Testis (tissue), 3 donors: ENCODE data around the gene SERGEF. TPM values are rescaled to one million over a fixed set of nuclear protein-coding genes. Genes with fewer than 3 reads are reported as not detected.
"Not testable (repeated sequence)": the region's sequence is repeated elsewhere in the genome, so short reads cannot be mapped to it uniquely, and the experiment has no call there.

Experiments
- DNase-seq: peaks from one replicate; pipeline ENCODE4 v3.0.0-alpha.2; 2019
- H3K27ac ChIP-seq, 2 donors: fragments of 200-600 bp; sonication (generic); one replicate each; pipeline ENCODE4 v1.5.1; 2019
- H3K27me3 ChIP-seq: fragments of 200-600 bp; sonication (generic); one replicate; pipeline ENCODE4 v1.5.1; 2019
- H3K36me3 ChIP-seq: fragments of 200-600 bp; sonication (generic); one replicate; pipeline ENCODE4 v1.5.1; 2017; ENCODE audit warnings: low read depth; ENCODE audit errors: missing control alignments
- H3K4me1 ChIP-seq: fragments of 200-600 bp; sonication (generic); one replicate; pipeline ENCODE4 v1.5.1; 2019
- H3K4me3 ChIP-seq, 2 donors: fragments of 200-600 bp; sonication (generic); one replicate each; pipeline ENCODE4 v1.5.1; 2017 to 2019
- H3K9me3 ChIP-seq: fragments of 200-600 bp; sonication (generic); one replicate; pipeline ENCODE4 v1.5.1; 2017
- CTCF ChIP-seq, 3 experiments: fragments of 450-650 bp in 2 of 3; fragments of 200-600 bp in 1 of 3; sonication (generic) in 1 of 3; IDR thresholded peaks; one replicate each; pipeline ENCODE4 v1.5.1; 2016 to 2019; ENCODE audit warnings: antibody characterized with exemption in 3 of 3, mild to moderate bottlenecking in 2 of 3, moderate library complexity in 1 of 3
- POLR2A ChIP-seq: fragments of 450-650 bp; IDR thresholded peaks from one replicate; pipeline ENCODE4 v1.6.1; 2017; ENCODE audit warnings: antibody characterized with exemption, mild to moderate bottlenecking, moderate library complexity
- WGBS, 2 donors: methylation state at CpG; one replicate each; pipeline ENCODE4 v1.1.5; 2018; 5-methylcytosine and 5-hydroxymethylcytosine counted together
- intact Hi-C: fragments of 100-400 bp; cut with DNase I; formaldehyde crosslinking; loops from one replicate; pipeline ENCODE4 v1.15.1; 2023; ENCODE audit warnings: low total_unique reads
- polyA plus RNA-seq: library from polyadenylated mRNA; stranded (reverse); fragments of 350-450 nt; fragmentation: Illumina TruSeq; extraction: RNeasy Lipid Tissue Mini Kit (QIAGEN cat#74804); gene quantifications from one replicate; pipeline ENCODE4 v1.2.3, GENCODE V29; 2014; ENCODE audit warnings: low read depth, low replicate concordance; ENCODE audit not compliant: insufficient read depth
- total RNA-seq, 2 donors: library from RNA; depleted of rRNA; stranded (reverse); fragments of >200 nt; gene quantifications; one replicate each; pipeline ENCODE4 v1.2.3, GENCODE V29; 2016

Gene SERGEF
- total and polyA plus RNA-seq, 3 donors from 2014 or later, result 12.5 to 37.5 (median 23.1) TPM

- Histone ChIP-seq H3K27me3 (no peaks in the 10 kb centered on the region), H3K9me3 (no peaks in the 10 kb centered on the region), H3K4me1 (no peaks in the 10 kb centered on the region), H3K27ac (no peak overlapping the region), H3K4me3 (no peak overlapping the region), H3K36me3 (no peaks in the 10 kb centered on the region)
- intact Hi-C loops, result no loop called here
- DNase-seq, result no peak
- TF ChIP-seq CTCF (IDR thresholded peaks at IDR 0.05) (no peak), POLR2A (no peak)
- 84 to 89% methylated on average over 4 of the region's 4 CpGs for WGBS, 2 donors
Observed at GRCh38 chr11:18005376-18006129, 7.3 kb downstream of the SERGEF start.

- TF ChIP-seq POLR2A, result no peak
- TF ChIP-seq CTCF (IDR thresholded peaks at IDR 0.05), result no peak
- intact Hi-C loops, result no loop called here
- H3K4me1 ChIP-seq, result no peaks in the 10 kb centered on the region
- H3K36me3 ChIP-seq, result no peaks in the 10 kb centered on the region
- H3K9me3 ChIP-seq, result no peaks in the 10 kb centered on the region
- H3K27me3 ChIP-seq, result no peaks in the 10 kb centered on the region
- no peak overlapping the region for H3K27ac ChIP-seq
- no peak for DNase-seq
- no peak overlapping the region for H3K4me3 ChIP-seq
- 82 to 92% methylated on average over 2 of the region's 2 CpGs for WGBS, 2 donors
Observed at GRCh38 chr11:18001191-18001590, 11.7 kb downstream of the SERGEF start.

GRCh38 chr11:18000760-18001159 is 12.1 kb downstream of the SERGEF start:
- no peak for DNase-seq
- TF ChIP-seq CTCF (IDR thresholded peaks at IDR 0.05) (no peak), POLR2A (no peak)
- H3K4me1 ChIP-seq, result no peaks in the 10 kb centered on the region
- H3K36me3 ChIP-seq, result no peaks in the 10 kb centered on the region
- no peak overlapping the region for H3K4me3 ChIP-seq
- H3K27ac ChIP-seq, result no peak overlapping the region
- WGBS, 2 donors, result 96 to 100% methylated on average over 1 of the region's 1 CpG
- intact Hi-C loops, result no loop called here
- no peaks in the 10 kb centered on the region for H3K9me3 ChIP-seq
- no peaks in the 10 kb centered on the region for H3K27me3 ChIP-seq

GRCh38 chr11:18000128-18000527 is 12.7 kb downstream of the SERGEF start:
- H3K36me3 ChIP-seq, H3K27ac ChIP-seq, intact Hi-C loops: not testable (repeated sequence)

GRCh38 chr11:17992916-17993315 is 19.9 kb downstream of the SERGEF start:
- Histone ChIP-seq H3K4me1 (no peaks in the 10 kb centered on the region), H3K27me3 (no peaks in the 10 kb centered on the region), H3K9me3 (no peaks in the 10 kb centered on the region), H3K27ac (no peak overlapping the region), H3K36me3 (no peaks in the 10 kb centered on the region), H3K4me3 (no peak overlapping the region)
- no peak for DNase-seq
- intact Hi-C loops, result no loop called here
- no peak for TF ChIP-seq POLR2A
- no peak for TF ChIP-seq CTCF (IDR thresholded peaks at IDR 0.05)
- 56 to 81% methylated on average over 2 of the region's 2 CpGs for WGBS, 2 donors

More at GRCh38 chr11:18000128-18000527, 12.7 kb downstream of the SERGEF start:
- DNase-seq, H3K4me1 ChIP-seq, H3K27me3 ChIP-seq, H3K9me3 ChIP-seq, H3K4me3 ChIP-seq: not testable (repeated sequence)
- 86 to 91% methylated on average over 4 of the region's 4 CpGs for WGBS, 2 donors
